ENCODE data around the gene CIB1.
"Not testable (repeated sequence)": the region's sequence is repeated elsewhere in the genome, so short reads cannot be mapped to it uniquely, and the experiment has no call there.

The CIB1 gene

GRCh38 chr15:90265271-90266060 is 31.7 kb upstream of the CIB1 start, which contains the start of gene NGRN:
Gene NGRN, plus strand, starts transcription at chr15:90265672. Its CDS starts 41 bp downstream, at chr15:90265713.
- peak; percentile 97 for FAIRE-seq
- no peak for TF ChIP-seq PAX5 (IDR thresholded peaks at IDR 0.05; ENCODE audit: insufficient read depth, low read length, severe bottlenecking)
- TF ChIP-seq TAF1 (IDR thresholded peaks at IDR 0.05; ENCODE audit: low read depth, low read length): peak; percentile 95
- peak; percentile 51; the same call in 1 of the 2 replicates for TF ChIP-seq POU2F2 (IDR thresholded peaks at IDR 0.05; ENCODE audit: low read depth, low read length)
- peak; percentile 98 for TF ChIP-seq POLR2A (IDR thresholded peaks at IDR 0.05; ENCODE audit: low read depth, low read length)
- peak; percentile 97 for TF ChIP-seq POLR2AphosphoS5 (IDR thresholded peaks at IDR 0.05; ENCODE audit: low read depth, low read length)
- peak; percentile 61 for TF ChIP-seq SPI1 (IDR thresholded peaks at IDR 0.05; ENCODE audit: low read depth, low read length)
- DNase-seq (ENCODE audit: insufficient read length, low spot score): peak; percentile 73

GRCh38 chr15:90264671-90265070 is 30.9 kb upstream of the CIB1 start:
- TF ChIP-seq POU2F2 (IDR thresholded peaks at IDR 0.05; ENCODE audit: low read depth, low read length) (no peak), PAX5 (IDR thresholded peaks at IDR 0.05; ENCODE audit: insufficient read depth, low read length, severe bottlenecking) (no peak), SPI1 (IDR thresholded peaks at IDR 0.05; ENCODE audit: low read depth, low read length) (no peak), TAF1 (IDR thresholded peaks at IDR 0.05; ENCODE audit: low read depth, low read length) (no peak)
- DNase-seq (ENCODE audit: insufficient read length, low spot score) (no peak), FAIRE-seq (no peak)

- FAIRE-seq (no peak), DNase-seq (ENCODE audit: insufficient read length, low spot score) (no peak)
- no peak for TF ChIP-seq POU2F2 (IDR thresholded peaks at IDR 0.05; ENCODE audit: low read depth, low read length)
- no peak for TF ChIP-seq POLR2AphosphoS5 (IDR thresholded peaks at IDR 0.05; ENCODE audit: low read depth, low read length)
- TF ChIP-seq PAX5 (IDR thresholded peaks at IDR 0.05; ENCODE audit: insufficient read depth, low read length, severe bottlenecking): no peak
- TF ChIP-seq TAF1 (IDR thresholded peaks at IDR 0.05; ENCODE audit: low read depth, low read length): no peak
- no peak for TF ChIP-seq POLR2A (IDR thresholded peaks at IDR 0.05; ENCODE audit: low read depth, low read length)
- TF ChIP-seq SPI1 (IDR thresholded peaks at IDR 0.05; ENCODE audit: low read depth, low read length): no peak
These were observed 28.7 kb upstream of the CIB1 start for GRCh38 chr15:90262426-90262825.

- TF ChIP-seq TAF1 (IDR thresholded peaks at IDR 0.05; ENCODE audit: low read depth, low read length) (no peak), PAX5 (IDR thresholded peaks at IDR 0.05; ENCODE audit: insufficient read depth, low read length, severe bottlenecking) (no peak), POU2F2 (IDR thresholded peaks at IDR 0.05; ENCODE audit: low read depth, low read length) (no peak), POLR2A (IDR thresholded peaks at IDR 0.05; ENCODE audit: low read depth, low read length) (no peak), POLR2AphosphoS5 (IDR thresholded peaks at IDR 0.05; ENCODE audit: low read depth, low read length) (no peak), SPI1 (IDR thresholded peaks at IDR 0.05; ENCODE audit: low read depth, low read length) (no peak)
- DNase-seq (ENCODE audit: insufficient read length, low spot score) (no peak), FAIRE-seq (no peak)
These were observed 28.1 kb upstream of the CIB1 start for GRCh38 chr15:90261811-90262210.

- DNase-seq (ENCODE audit: insufficient read length, low spot score); FAIRE-seq: not testable (repeated sequence)
These were observed 27.0 kb upstream of the CIB1 start for GRCh38 chr15:90260731-90261130.

- no peak for DNase-seq (ENCODE audit: insufficient read length, low spot score)
- peak; percentile 43 for FAIRE-seq
- no peak for TF ChIP-seq SPI1 (IDR thresholded peaks at IDR 0.05; ENCODE audit: low read depth, low read length)
These were observed 25.8 kb upstream of the CIB1 start for GRCh38 chr15:90259524-90259923.

GRCh38 chr15:90257776-90258175 is 24.0 kb upstream of the CIB1 start:
- TF ChIP-seq POLR2AphosphoS5 (IDR thresholded peaks at IDR 0.05; ENCODE audit: low read depth, low read length): no peak
- no peak for TF ChIP-seq POLR2A (IDR thresholded peaks at IDR 0.05; ENCODE audit: low read depth, low read length)
- no peak for TF ChIP-seq PAX5 (IDR thresholded peaks at IDR 0.05; ENCODE audit: insufficient read depth, low read length, severe bottlenecking)
- TF ChIP-seq POU2F2 (IDR thresholded peaks at IDR 0.05; ENCODE audit: low read depth, low read length): no peak
- TF ChIP-seq SPI1 (IDR thresholded peaks at IDR 0.05; ENCODE audit: low read depth, low read length): no peak
- no peak for TF ChIP-seq TAF1 (IDR thresholded peaks at IDR 0.05; ENCODE audit: low read depth, low read length)
- no peak for FAIRE-seq
- no peak for DNase-seq (ENCODE audit: insufficient read length, low spot score)

- TF ChIP-seq TAF1 (IDR thresholded peaks at IDR 0.05; ENCODE audit: low read depth, low read length) (no peak), POLR2A (IDR thresholded peaks at IDR 0.05; ENCODE audit: low read depth, low read length) (no peak), POLR2AphosphoS5 (IDR thresholded peaks at IDR 0.05; ENCODE audit: low read depth, low read length) (no peak), POU2F2 (IDR thresholded peaks at IDR 0.05; ENCODE audit: low read depth, low read length) (no peak), PAX5 (IDR thresholded peaks at IDR 0.05; ENCODE audit: insufficient read depth, low read length, severe bottlenecking) (no peak), SPI1 (IDR thresholded peaks at IDR 0.05; ENCODE audit: low read depth, low read length) (0 out of 2 replicates have a peak, but pooled peaks have one; percentile 19)
- peak; percentile 60 for DNase-seq (ENCODE audit: insufficient read length, low spot score)
- FAIRE-seq: peak; percentile 13
These were observed 15.6 kb upstream of the CIB1 start, which contains the start of gene TTLL13 for GRCh38 chr15:90249203-90249863. Gene TTLL13, plus strand, starts transcription at chr15:90249556. Its CDS starts 1,075 bp downstream, at chr15:90250631.

GRCh38 chr15:90248789-90249202 is 15.1 kb upstream of the CIB1 start:
- TF ChIP-seq POLR2AphosphoS5 (IDR thresholded peaks at IDR 0.05; ENCODE audit: low read depth, low read length) (no peak), SPI1 (IDR thresholded peaks at IDR 0.05; ENCODE audit: low read depth, low read length) (no peak), PAX5 (IDR thresholded peaks at IDR 0.05; ENCODE audit: insufficient read depth, low read length, severe bottlenecking) (no peak), POLR2A (IDR thresholded peaks at IDR 0.05; ENCODE audit: low read depth, low read length) (no peak), POU2F2 (IDR thresholded peaks at IDR 0.05; ENCODE audit: low read depth, low read length) (no peak), TAF1 (IDR thresholded peaks at IDR 0.05; ENCODE audit: low read depth, low read length) (no peak)
- FAIRE-seq: no peak
- DNase-seq (ENCODE audit: insufficient read length, low spot score): no peak

Measured in GM12891 (cell line).